Measurements from ENCODE around the gene PGA3.

- TF ChIP-seq CTCF (IDR thresholded peaks at IDR 0.05) (no peak), POLR2AphosphoS5 (IDR thresholded peaks at IDR 0.05) (no peak)
Observed at GRCh38 chr11:61259363-61259762, 56.0 kb downstream of the PGA3 start.
